B cell (primary cell): ENCODE measurements around the gene ZNF516. TPM values are rescaled to one million over a fixed set of nuclear protein-coding genes. Genes with fewer than 3 reads are reported as not detected.
A peak's percentile ranks its signal among the peaks of the same experiment; 100 is the strongest.

ENCODE experiments used
- ATAC-seq: fragments of 200-7000 bp; cut with Tn5 transposase; one replicate; pipeline ENCODE4 v1.10.0; 2021; ENCODE audit warnings: low read depth, mild to moderate bottlenecking, moderate number of reproducible peaks, moderate library complexity
- CTCF ChIA-PET: fragments of 350-600 bp; sonication (Branson Sonifier 250); formaldehyde crosslinking; loops from one replicate; lab custom pipeline; 2021; ENCODE audit warnings: antibody characterized with exemption, inconsistent platforms; lab: Charles Lee
- POLR2A ChIA-PET: fragments of 350-600 bp; sonication (Branson Sonifier 250); formaldehyde crosslinking; loops from one replicate; lab custom pipeline; 2021; ENCODE audit warnings: antibody characterized with exemption; lab: Charles Lee
- DNase-seq: peaks from one replicate; pipeline ENCODE4 v3.0.0; 2013
- H2AFZ ChIP-seq: 2 replicates; pipeline ENCODE4 v1.6.1; 2012; ENCODE audit warnings: mild to moderate bottlenecking, low read depth, low read length; ENCODE audit not compliant: insufficient read depth, poor library complexity, severe bottlenecking
- H3K27ac ChIP-seq, 2 donors: 1 replicate in 1 of 2; 2 replicates in 1 of 2; pipeline ENCODE4 v1.5.1; 2012 to 2013; ENCODE audit warnings: low read length in 2 of 2, mild to moderate bottlenecking in 2 of 2, moderate library complexity in 1 of 2
- H3K27me3 ChIP-seq, 4 experiments: fragments of 200-600 bp in 1 of 4; sonication (generic) in 1 of 4; replicated peaks in 1 of 4; 1 replicate in 2 of 4; 2 replicates in 2 of 4; pipeline versions ENCODE4 v1.6.1 to v1.7.0; 2013 to 2016; ENCODE audit warnings: low read length in 3 of 4, mild to moderate bottlenecking in 2 of 4, mixed read lengths in 1 of 4, moderate library complexity in 1 of 4; ENCODE audit not compliant: insufficient read depth in 4 of 4, control insufficient read depth in 3 of 4; ENCODE audit errors: control extremely low read depth in 1 of 4
- H3K36me3 ChIP-seq, 2 experiments: replicated peaks in 1 of 2; 1 replicate in 1 of 2; 2 replicates in 1 of 2; pipeline versions ENCODE4 v1.6.1 to v1.7.1; 2013; ENCODE audit warnings: low read length in 1 of 2; ENCODE audit not compliant: insufficient read depth in 2 of 2, control insufficient read depth in 1 of 2; ENCODE audit errors: control extremely low read depth in 1 of 2, extremely low read depth in 1 of 2
- H3K4me1 ChIP-seq, 2 donors: fragments of 200-600 bp in 1 of 2; sonication (generic) in 1 of 2; 1 replicate in 1 of 2; 2 replicates in 1 of 2; pipeline versions ENCODE4 v1.5.1 to v1.6.1; 2013 to 2017; ENCODE audit warnings: low read length in 2 of 2; ENCODE audit not compliant: control insufficient read depth in 2 of 2, insufficient read depth in 2 of 2
- H3K4me2 ChIP-seq: replicated peaks from 2 replicates; pipeline ENCODE3; 2012; ENCODE audit warnings: mild to moderate bottlenecking, low read depth, low read length; ENCODE audit not compliant: poor library complexity, severe bottlenecking
- H3K4me3 ChIP-seq, 5 experiments: fragments of 200-600 bp in 1 of 5; sonication (generic) in 1 of 5; 1 replicate in 3 of 5; 2 replicates in 2 of 5; pipeline versions ENCODE4 v1.5.1 to v1.7.0; 2011 to 2016; ENCODE audit warnings: low read length in 4 of 5, mild to moderate bottlenecking in 4 of 5, low read depth in 2 of 5, control low read depth in 1 of 5, moderate library complexity in 1 of 5; ENCODE audit not compliant: insufficient read depth in 1 of 5; ENCODE audit errors: control extremely low read depth in 1 of 5, extremely low read depth in 1 of 5
- H3K79me2 ChIP-seq: fragments of 200-600 bp; sonication (generic); one replicate; pipeline ENCODE4 v1.6.0; 2016; ENCODE audit warnings: low read length; ENCODE audit not compliant: control insufficient read depth, insufficient read depth
- H3K9ac ChIP-seq: fragments of 200-600 bp; sonication (generic); 2 replicates; pipeline ENCODE4 v1.6.1; 2017; ENCODE audit warnings: mild to moderate bottlenecking, low read length, moderate library complexity
- H3K9me3 ChIP-seq, 3 donors: one replicate each; pipeline versions ENCODE4 v1.6.1 to v1.7.1; 2013; ENCODE audit warnings: low read length in 2 of 3; ENCODE audit not compliant: control insufficient read depth in 2 of 3, insufficient read depth in 1 of 3; ENCODE audit errors: control extremely low read depth in 1 of 3
- H4K20me1 ChIP-seq: 2 replicates; pipeline ENCODE4 v1.6.0; 2012; ENCODE audit warnings: mild to moderate bottlenecking, low read length; ENCODE audit not compliant: insufficient read depth, control insufficient read depth, poor library complexity, severe bottlenecking
- H3K27ac Mint-ChIP-seq: one replicate; pipeline ENCODE4 v1.8.0; 2021; ENCODE audit warnings: mixed read lengths
- H3K27me3 Mint-ChIP-seq: one replicate; pipeline ENCODE4 v1.8.0; 2021; ENCODE audit warnings: mixed read lengths
- H3K4me1 Mint-ChIP-seq: one replicate; pipeline ENCODE4 v1.8.0; 2021; ENCODE audit warnings: mixed read lengths
- H3K4me3 Mint-ChIP-seq: one replicate; pipeline ENCODE4 v1.8.0; 2021; ENCODE audit warnings: mixed read lengths
- H3K9me3 Mint-ChIP-seq: one replicate; pipeline ENCODE4 v1.8.0; 2022; ENCODE audit warnings: mixed read lengths; ENCODE audit not compliant: insufficient read depth
- CTCF ChIP-seq: fragments of 200-600 bp; IDR thresholded peaks from one replicate; pipeline ENCODE4 v1.8.0; 2022; ENCODE audit warnings: antibody characterized with exemption, mild to moderate bottlenecking
- EZH2 ChIP-seq: IDR thresholded peaks from 2 replicates; pipeline ENCODE4 v1.6.1; 2012; ENCODE audit warnings: borderline replicate concordance, low read depth, mild to moderate bottlenecking, moderate library complexity, low read length; ENCODE audit not compliant: insufficient read depth, poor library complexity, severe bottlenecking
- WGBS: methylation state at CpG from one replicate; pipeline ENCODE4 v1.1.5; 2013; ENCODE audit warnings: missing lambda C conversion rate; ENCODE audit not compliant: insufficient coverage; 5-methylcytosine and 5-hydroxymethylcytosine counted together
- intact Hi-C: fragments of 100-400 bp; cut with micrococcal nuclease; formaldehyde crosslinking; loops from one replicate; pipeline ENCODE4 v1.10.0; 2022
- polyA plus RNA-seq: library from polyadenylated mRNA; depleted of rRNA; stranded (reverse); fragments of >200 nt; gene quantifications from 2 replicates; pipeline ENCODE4 v1.2.3, GENCODE V29; 2012
- total RNA-seq, 2 donors: library from RNA; stranded (reverse); fragments of 120-200 nt in 1 of 2; gene quantifications; 1 replicate in 1 of 2; 2 replicates in 1 of 2; pipeline versions ENCODE4 v1.2.3 to v1.2.4, GENCODE V29; 2013 to 2022

Gene ZNF516
- total and polyA plus RNA-seq, 2 donors (not counting 1 experiment from before 2014, with no cell fraction given), result 6.7 to 27.1 TPM

DNA sequence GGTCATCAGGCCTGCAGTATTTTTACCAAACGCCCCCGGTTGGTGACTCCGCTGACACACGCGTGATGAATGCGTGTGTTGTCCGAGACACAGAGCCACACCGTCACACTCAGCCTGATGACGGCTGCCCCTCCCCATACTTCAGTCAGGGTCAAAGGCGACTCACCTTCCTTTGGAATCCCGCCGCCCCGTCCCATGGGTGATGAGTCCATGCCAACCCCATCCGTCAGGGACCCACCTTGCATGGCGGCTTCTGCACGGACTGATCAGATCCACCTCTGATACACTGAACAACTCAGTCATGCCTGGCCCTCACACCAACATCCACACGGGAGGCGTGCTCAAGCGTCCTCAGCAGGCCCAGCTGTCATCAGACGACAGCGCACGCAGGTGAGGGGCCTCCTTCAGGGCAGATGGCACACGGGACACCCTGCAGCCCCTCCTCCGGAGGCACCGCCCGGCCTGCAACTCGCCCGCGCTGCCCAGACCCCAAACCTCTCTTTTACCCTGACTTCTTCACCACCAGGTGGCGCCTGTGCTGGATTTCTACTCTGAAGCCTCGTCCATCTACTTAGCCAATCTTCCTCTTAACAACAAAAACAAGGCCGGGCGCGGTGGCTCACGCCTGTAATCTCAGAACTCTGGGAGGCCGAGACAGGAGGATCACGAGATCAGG, 89.2 kb downstream of the ZNF516 start:
- no peak overlapping the region for H3K9ac ChIP-seq

More for the DNA sequence above, 89.2 kb downstream of the ZNF516 start:
- ChIA-PET POLR2A (no interaction called here), CTCF (interaction anchor here (1.4 kb wide), 1 partner anchor 304 kb away, joined by 6 read pairs; no protein-coding TSS in a partner anchor)
- Histone ChIP-seq H3K27me3 (no peaks in the 10 kb centered on the region), H3K36me3 (no peaks in the 10 kb centered on the region), H3K27ac (no peak overlapping the region), H3K4me1 (no peaks in the 10 kb centered on the region), H3K4me2 (no peak overlapping the region), H3K79me2 (no peaks in the 10 kb centered on the region), H4K20me1 (peaks cover 28% of the 10 kb centered on the region), H3K9me3 (peaks cover 0 to 5% (median 0%) of the 10 kb centered on the region in 3 donors), H3K4me3 (no peak overlapping the region), H2AFZ (no peak overlapping the region)
- intact Hi-C loops, result no loop called here
- Mint-ChIP-seq H3K4me1 (peaks cover 2% of the 10 kb centered on the region), H3K27ac (no peak overlapping the region), H3K4me3 (no peak overlapping the region), H3K9me3 (no peaks in the 10 kb centered on the region), H3K27me3 (no peaks in the 10 kb centered on the region)
- 87% methylated on average over 37 of the region's 37 CpGs for WGBS
- no peak for ATAC-seq
- DNase-seq, result no peak
- TF ChIP-seq EZH2, result no peak
- TF ChIP-seq CTCF, result peak; percentile 8
